PC-3 (cell line): ENCODE data around the gene KBTBD12. TPM values are rescaled to one million over a fixed set of nuclear protein-coding genes. Genes with fewer than 3 reads are reported as not detected.
A peak's percentile ranks its signal among the peaks of the same experiment; 100 is the strongest.
"Not testable (repeated sequence)": the region's sequence is repeated elsewhere in the genome, so short reads cannot be mapped to it uniquely, and the experiment has no call there.

ENCODE experiments used
- ATAC-seq: fragments of 200-7000 bp; cut with Tn5 transposase; 2 replicates; pipeline ENCODE4 v1.9.1; 2020; ENCODE audit warnings: mild to moderate bottlenecking, moderate library complexity
- BruUV-seq: library from RNA; stranded (reverse); fragments of 400-500 nt; replicated peaks from 2 replicates; lab custom pipeline; 2021; lab: Mats Ljungman, UMichigan
- CTCF ChIA-PET: fragments of 300-600 bp; sonication (Branson Sonifier 250); formaldehyde crosslinking; loops from one replicate; lab custom pipeline; 2022; ENCODE audit warnings: antibody characterized with exemption; lab: Charles Lee
- POLR2A ChIA-PET: fragments of 300-600 bp; sonication (Branson Sonifier 250); formaldehyde crosslinking; loops from one replicate; lab custom pipeline; 2022; ENCODE audit warnings: antibody characterized with exemption; ENCODE audit not compliant: unreplicated experiment; lab: Charles Lee
- DNase-seq: peaks from one replicate; pipeline ENCODE4 v3.0.0-alpha.2; 2015
- H2AFZ ChIP-seq: fragments of 300-600 bp; sonication (generic); 2 replicates; pipeline ENCODE4 v1.6.0; 2016; ENCODE audit warnings: antibody characterized with exemption, low read length
- H3F3A ChIP-seq: fragments of 300-600 bp; sonication (generic); one replicate; pipeline ENCODE4 v1.6.0; 2017; ENCODE audit warnings: antibody characterized with exemption, low read length, control low read depth, mild to moderate bottlenecking; ENCODE audit not compliant: unreplicated experiment
- H3K27ac ChIP-seq: fragments of 300-600 bp; sonication (generic); 2 replicates; pipeline ENCODE4 v1.5.1; 2016; ENCODE audit warnings: mild to moderate bottlenecking, low read length
- H3K27me3 ChIP-seq: fragments of 300-600 bp; sonication (generic); 2 replicates; pipeline ENCODE4 v1.6.1; 2016; ENCODE audit warnings: low read length, mixed read lengths
- H3K36me3 ChIP-seq: fragments of 300-600 bp; sonication (generic); 2 replicates; pipeline ENCODE4 v1.6.1; 2016; ENCODE audit warnings: low read depth, mixed run types, low read length, mixed read lengths
- H3K4me1 ChIP-seq: fragments of 300-600 bp; sonication (generic); 2 replicates; pipeline ENCODE4 v1.5.1; 2016; ENCODE audit warnings: low read length; ENCODE audit not compliant: insufficient read depth
- H3K4me2 ChIP-seq: fragments of 300-600 bp; sonication (generic); 2 replicates; pipeline ENCODE4 v1.6.0; 2016; ENCODE audit warnings: low read length
- H3K4me3 ChIP-seq: fragments of 300-600 bp; sonication (generic); 2 replicates; pipeline ENCODE4 v1.5.1; 2016; ENCODE audit warnings: mild to moderate bottlenecking, low read length, mixed read lengths
- H3K79me2 ChIP-seq: fragments of 300-600 bp; sonication (generic); 2 replicates; pipeline ENCODE4 v1.6.1; 2017; ENCODE audit warnings: low read length, mixed read lengths
- H3K9ac ChIP-seq: fragments of 300-600 bp; sonication (generic); 2 replicates; pipeline ENCODE4 v1.6.0; 2016; ENCODE audit warnings: mild to moderate bottlenecking, low read length
- H3K9me2 ChIP-seq: fragments of 300-600 bp; sonication (generic); replicated peaks from 2 replicates; pipeline ENCODE4 v1.6.1; 2016; ENCODE audit warnings: mixed run types, low read length, mixed read lengths
- H3K9me3 ChIP-seq: fragments of 300-600 bp; sonication (generic); 2 replicates; pipeline ENCODE4 v1.6.1; 2016; ENCODE audit warnings: low read length, mixed read lengths
- H4K20me1 ChIP-seq: fragments of 300-600 bp; sonication (generic); 2 replicates; pipeline ENCODE4 v1.6.1; 2016; ENCODE audit warnings: low read length, mixed read lengths
- CTCF ChIP-seq: fragments of 300-600 bp; sonication (generic); conservative IDR thresholded peaks from 2 replicates; pipeline ENCODE4 v1.5.1; 2017; ENCODE audit warnings: antibody characterized with exemption, low read depth, mild to moderate bottlenecking, low read length
- EZH2 ChIP-seq: fragments of 300-600 bp; sonication (generic); IDR thresholded peaks from one replicate; pipeline ENCODE4 v1.6.1; 2017; ENCODE audit warnings: antibody characterized with exemption, mild to moderate bottlenecking, low read length; ENCODE audit not compliant: unreplicated experiment
- EZH2phosphoT487 ChIP-seq: fragments of 300-600 bp; sonication (generic); IDR thresholded peaks from 2 replicates; pipeline ENCODE4 v1.6.1; 2018; ENCODE audit warnings: mild to moderate bottlenecking, antibody characterized with exemption, low read length, borderline replicate concordance
- intact Hi-C: fragments of 100-400 bp; cut with micrococcal nuclease; formaldehyde crosslinking; loops from 2 replicates; pipeline ENCODE4 v1.9.0; 2023
- total RNA-seq: library from RNA; depleted of rRNA; stranded (reverse); fragments of >200 nt; gene quantifications from 2 replicates; pipeline ENCODE4 v1.2.3, GENCODE V29; 2014

Gene KBTBD12
- total RNA-seq, 1 experiment from 2014 or later: not detected

- H3K9me2 ChIP-seq: no peaks in the 10 kb centered on the region
- no peak for TF ChIP-seq EZH2phosphoT487
- TF ChIP-seq CTCF: no peak
- TF ChIP-seq EZH2: no peak
- no peak overlapping the region for H3K27ac ChIP-seq
- intact Hi-C loops: loop anchor here (5.0 kb wide), 2 partner anchors 74 to 176 kb away; no protein-coding TSS in a partner anchor
- no peaks in the 10 kb centered on the region for H4K20me1 ChIP-seq
- no peak overlapping the region for H3K4me3 ChIP-seq
- no peaks in the 10 kb centered on the region for H3K79me2 ChIP-seq
- H3K27me3 ChIP-seq: no peaks in the 10 kb centered on the region
- peak overlapping the region; percentile 23; the same call in 1 of the 2 replicates for H3K4me2 ChIP-seq
- POLR2A ChIA-PET: no interaction called here
- H3F3A ChIP-seq: no peaks in the 10 kb centered on the region
- peak; percentile 95 for ATAC-seq
- no peak overlapping the region for H3K9ac ChIP-seq
- H3K9me3 ChIP-seq: no peaks in the 10 kb centered on the region
- BruUV-seq: no TSS peak
- peaks cover 20% of the 10 kb centered on the region for H3K4me1 ChIP-seq
- CTCF ChIA-PET: no interaction called here
- H2AFZ ChIP-seq: no peak overlapping the region
- no peaks in the 10 kb centered on the region for H3K36me3 ChIP-seq
- peak; percentile 73 for DNase-seq
Measured at GRCh38 chr3:127867986-127868385, 47.0 kb upstream of the KBTBD12 start.

GRCh38 chr3:127870156-127870555 is 44.9 kb upstream of the KBTBD12 start:
- Histone ChIP-seq H3K4me1 (peaks cover 20% of the 10 kb centered on the region), H3K9ac (no peak overlapping the region), H3F3A (no peaks in the 10 kb centered on the region), H3K36me3 (no peaks in the 10 kb centered on the region), H2AFZ (no peak overlapping the region), H3K79me2 (no peaks in the 10 kb centered on the region), H4K20me1 (no peaks in the 10 kb centered on the region), H3K4me3 (no peak overlapping the region), H3K9me3 (no peaks in the 10 kb centered on the region), H3K9me2 (no peaks in the 10 kb centered on the region), H3K4me2 (no peak overlapping the region), H3K27ac (no peak overlapping the region), H3K27me3 (no peaks in the 10 kb centered on the region)
- POLR2A ChIA-PET: no interaction called here
- CTCF ChIA-PET: no interaction called here
- intact Hi-C loops: no loop called here
- ATAC-seq (no peak), DNase-seq (no peak)
- no peak for TF ChIP-seq EZH2
- TF ChIP-seq CTCF: no peak
- no peak for TF ChIP-seq EZH2phosphoT487
- no TSS peak for BruUV-seq

- ATAC-seq: peak; percentile 60
- H4K20me1 ChIP-seq, H3K9me3 ChIP-seq, CTCF ChIA-PET, H3K9me2 ChIP-seq, H3K27ac ChIP-seq, BruUV-seq, H3K4me1 ChIP-seq, H3K4me3 ChIP-seq, POLR2A ChIA-PET, H3F3A ChIP-seq, H2AFZ ChIP-seq, intact Hi-C loops, H3K36me3 ChIP-seq, H3K79me2 ChIP-seq, H3K4me2 ChIP-seq, H3K27me3 ChIP-seq, H3K9ac ChIP-seq: not testable (repeated sequence)
- peak; percentile 44 for DNase-seq
Measured at GRCh38 chr3:127874097-127874496, 40.9 kb upstream of the KBTBD12 start.
